ENCODE data around the gene DGKB.

DGKB gene

DNA sequence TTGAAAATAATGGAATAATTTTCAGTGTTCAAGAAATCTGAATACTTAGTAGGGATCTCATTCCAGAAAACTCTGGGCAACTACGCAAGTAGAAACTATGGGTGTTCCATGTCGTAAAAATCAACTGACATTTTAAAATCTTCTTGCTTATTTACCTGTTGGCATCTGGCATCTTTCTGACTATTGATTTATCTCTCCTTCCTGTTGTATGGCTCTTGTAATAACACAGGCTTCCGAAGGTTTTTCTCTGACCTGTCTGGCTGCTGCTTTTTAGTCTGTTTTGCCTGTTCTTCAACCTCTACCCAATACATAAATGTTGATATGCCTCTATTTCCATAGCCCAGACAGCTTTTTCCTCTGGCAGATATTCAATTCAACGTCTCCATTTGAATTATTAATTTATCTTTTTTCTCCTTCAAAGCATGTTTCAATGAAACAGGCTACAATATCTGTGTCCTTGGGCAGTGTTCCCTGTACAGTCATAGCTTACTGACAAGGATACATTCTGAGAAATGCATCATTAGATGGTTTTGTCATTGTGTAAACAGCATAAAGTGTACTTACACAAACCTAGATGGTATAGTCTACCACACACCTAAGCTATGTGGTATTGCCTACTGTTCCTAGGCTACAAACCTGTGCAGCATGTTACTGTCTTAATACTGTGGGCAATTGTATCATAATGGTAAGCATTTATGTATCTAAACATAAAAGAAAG is 807.2 kb downstream of the DGKB start:
- H3K27me3 ChIP-seq = no peaks in the 10 kb centered on the region
- H3K4me1 ChIP-seq (ENCODE audit: control insufficient read depth in 1 of 2, insufficient read depth in 1 of 2, low read depth in 1 of 2, low read length in 1 of 2) = no peaks in the 10 kb centered on the region
- H3K36me3 ChIP-seq = no peaks in the 10 kb centered on the region
- no peak overlapping the region for H3K27ac ChIP-seq
- no peak overlapping the region for H3K4me3 ChIP-seq (ENCODE audit: low read depth in 1 of 2, low read length in 1 of 2)
- TF ChIP-seq, protein P1, sequence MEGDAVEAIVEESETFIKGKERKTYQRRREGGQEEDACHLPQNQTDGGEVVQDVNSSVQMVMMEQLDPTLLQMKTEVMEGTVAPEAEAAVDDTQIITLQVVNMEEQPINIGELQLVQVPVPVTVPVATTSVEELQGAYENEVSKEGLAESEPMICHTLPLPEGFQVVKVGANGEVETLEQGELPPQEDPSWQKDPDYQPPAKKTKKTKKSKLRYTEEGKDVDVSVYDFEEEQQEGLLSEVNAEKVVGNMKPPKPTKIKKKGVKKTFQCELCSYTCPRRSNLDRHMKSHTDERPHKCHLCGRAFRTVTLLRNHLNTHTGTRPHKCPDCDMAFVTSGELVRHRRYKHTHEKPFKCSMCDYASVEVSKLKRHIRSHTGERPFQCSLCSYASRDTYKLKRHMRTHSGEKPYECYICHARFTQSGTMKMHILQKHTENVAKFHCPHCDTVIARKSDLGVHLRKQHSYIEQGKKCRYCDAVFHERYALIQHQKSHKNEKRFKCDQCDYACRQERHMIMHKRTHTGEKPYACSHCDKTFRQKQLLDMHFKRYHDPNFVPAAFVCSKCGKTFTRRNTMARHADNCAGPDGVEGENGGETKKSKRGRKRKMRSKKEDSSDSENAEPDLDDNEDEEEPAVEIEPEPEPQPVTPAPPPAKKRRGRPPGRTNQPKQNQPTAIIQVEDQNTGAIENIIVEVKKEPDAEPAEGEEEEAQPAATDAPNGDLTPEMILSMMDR (IDR thresholded peaks at IDR 0.05) = no peak
- H3K9me3 ChIP-seq = no peaks in the 10 kb centered on the region
